WERI-Rb-1 (cell line): Measurements from ENCODE around the gene MCUR1.
"Not testable (repeated sequence)": the region's sequence is repeated elsewhere in the genome, so short reads cannot be mapped to it uniquely, and the experiment has no call there.

Experiments used
- DNase-seq: peaks from one replicate; pipeline ENCODE4 v3.0.0-alpha.2; 2020
- H3K27ac ChIP-seq: fragments of 250-450 bp; sonication (Bioruptor Pico); 2 replicates; pipeline ENCODE4 v1.5.1; 2020; ENCODE audit warnings: mild to moderate bottlenecking, moderate library complexity
- H3K27me3 ChIP-seq: fragments of 250-450 bp; sonication (Bioruptor Pico); 2 replicates; pipeline ENCODE4 v1.5.1; 2021; ENCODE audit warnings: mild to moderate bottlenecking, low read depth, moderate library complexity; ENCODE audit not compliant: insufficient read depth, severe bottlenecking
- H3K36me3 ChIP-seq: fragments of 250-450 bp; sonication (Bioruptor Pico); 2 replicates; pipeline ENCODE4 v1.5.1; 2020; ENCODE audit warnings: mild to moderate bottlenecking, moderate library complexity
- H3K4me3 ChIP-seq: 2 replicates; pipeline ENCODE4 v1.5.1; 2011; ENCODE audit warnings: low read depth, mild to moderate bottlenecking, control low read depth, low read length
- H3K9me3 ChIP-seq: fragments of 250-450 bp; sonication (Bioruptor Pico); 2 replicates; pipeline ENCODE4 v1.5.1; 2021; ENCODE audit warnings: mild to moderate bottlenecking, moderate library complexity; ENCODE audit not compliant: severe bottlenecking
- CTCF ChIP-seq: IDR thresholded peaks from 2 replicates; pipeline ENCODE4 v1.5.1; 2011; ENCODE audit warnings: low read depth, mild to moderate bottlenecking, control low read depth, inconsistent platforms, low read length

Gene MCUR1

GRCh38 chr6:13841936-13842335 lies 27.6 kb upstream of the MCUR1 start:
- Histone ChIP-seq H3K4me3 (no peak overlapping the region), H3K27ac (no peak overlapping the region), H3K36me3 (no peaks in the 10 kb centered on the region), H3K27me3 (no peaks in the 10 kb centered on the region), H3K9me3 (no peaks in the 10 kb centered on the region)
- no peak for DNase-seq
- TF ChIP-seq CTCF: no peak

- H3K9me3 ChIP-seq: no peaks in the 10 kb centered on the region
- H3K36me3 ChIP-seq: no peaks in the 10 kb centered on the region
- no peak for TF ChIP-seq CTCF
- no peak for DNase-seq
- H3K4me3 ChIP-seq: no peak overlapping the region
- H3K27me3 ChIP-seq: no peaks in the 10 kb centered on the region
- H3K27ac ChIP-seq: no peak overlapping the region
Observed at GRCh38 chr6:13838616-13839015, 24.3 kb upstream of the MCUR1 start.

- H3K27me3 ChIP-seq: no peaks in the 10 kb centered on the region
- no peak for TF ChIP-seq CTCF
- H3K9me3 ChIP-seq: no peaks in the 10 kb centered on the region
- no peak overlapping the region for H3K4me3 ChIP-seq
- H3K27ac ChIP-seq: no peak overlapping the region
- H3K36me3 ChIP-seq: no peaks in the 10 kb centered on the region
- no peak for DNase-seq
Observed at GRCh38 chr6:13836170-13836569, 21.8 kb upstream of the MCUR1 start.

- DNase-seq: no peak
- Histone ChIP-seq H3K27me3 (no peaks in the 10 kb centered on the region), H3K4me3 (no peak overlapping the region), H3K9me3 (peaks cover under 1% of the 10 kb centered on the region), H3K36me3 (no peaks in the 10 kb centered on the region), H3K27ac (no peak overlapping the region)
- no peak for TF ChIP-seq CTCF
Observed at GRCh38 chr6:13834790-13835189, 20.4 kb upstream of the MCUR1 start.

- not testable (repeated sequence) for H3K4me3 ChIP-seq, H3K27me3 ChIP-seq, H3K9me3 ChIP-seq, DNase-seq, H3K27ac ChIP-seq, H3K36me3 ChIP-seq
Observed at GRCh38 chr6:13834018-13834417, 19.7 kb upstream of the MCUR1 start.

GRCh38 chr6:13832778-13833177 lies 18.4 kb upstream of the MCUR1 start:
- H3K27me3 ChIP-seq: no peaks in the 10 kb centered on the region
- H3K36me3 ChIP-seq: no peaks in the 10 kb centered on the region
- DNase-seq: no peak
- no peak for TF ChIP-seq CTCF
- H3K9me3 ChIP-seq: peaks cover 7% of the 10 kb centered on the region
- H3K4me3 ChIP-seq: no peak overlapping the region
- no peak overlapping the region for H3K27ac ChIP-seq
